CD4-positive, alpha-beta T cell treated with Interleukin-4 for 1 hour (primary cell): ENCODE results near the gene SNAPC1.
"Not testable (repeated sequence)": the region's sequence is repeated elsewhere in the genome, so short reads cannot be mapped to it uniquely, and the experiment has no call there.

ENCODE experiments used
- DNase-seq, 2 donors: peaks; one replicate each; pipeline ENCODE4 v3.0.0-alpha.2; 2020 to 2022

SNAPC1 gene

GRCh38 chr14:61750708-61751474 is 11.3 kb upstream of the SNAPC1 start:
- peak; percentile 81 to 82 for DNase-seq

GRCh38 chr14:61751475-61751989 is 10.7 kb upstream of the SNAPC1 start:
- no peak for DNase-seq

- no peak for DNase-seq
These were observed 9.6 kb upstream of the SNAPC1 start for GRCh38 chr14:61752626-61753025.

GRCh38 chr14:61753631-61754030 is 8.6 kb upstream of the SNAPC1 start:
- DNase-seq: no peak

GRCh38 chr14:61754627-61755381 is 7.4 kb upstream of the SNAPC1 start:
- no peak for DNase-seq

- DNase-seq: not testable (repeated sequence)
These were observed 6.9 kb upstream of the SNAPC1 start for GRCh38 chr14:61755382-61755742.

- no peak for DNase-seq
These were observed 6.1 kb upstream of the SNAPC1 start for GRCh38 chr14:61756135-61756534.

- DNase-seq: no peak
These were observed 2.3 kb upstream of the SNAPC1 start for GRCh38 chr14:61759878-61760277.

GRCh38 chr14:61761557-61761956 is 663 bp upstream of the SNAPC1 start:
- no peak for DNase-seq

- DNase-seq: no peak
These were observed 2.3 kb downstream of the SNAPC1 start for GRCh38 chr14:61764342-61765122.

- no peak for DNase-seq
These were observed 3.2 kb downstream of the SNAPC1 start for GRCh38 chr14:61765225-61765943.

GRCh38 chr14:61766151-61766550 is 3.9 kb downstream of the SNAPC1 start:
- DNase-seq: no peak

GRCh38 chr14:61768240-61768639 is 6.0 kb downstream of the SNAPC1 start:
- DNase-seq: no peak

- no peak for DNase-seq
These were observed 7.7 kb downstream of the SNAPC1 start for GRCh38 chr14:61769893-61770292.

- no peak for DNase-seq
These were observed 12.6 kb downstream of the SNAPC1 start for GRCh38 chr14:61774861-61775260.

- peak in 1 of 2 donors; percentile 29 for DNase-seq
These were observed 17.9 kb downstream of the SNAPC1 start for GRCh38 chr14:61780125-61780524.

GRCh38 chr14:61797309-61797708 is 35.1 kb downstream of the SNAPC1 start:
- DNase-seq: no peak

- no peak for DNase-seq
These were observed 39.9 kb downstream of the SNAPC1 start for GRCh38 chr14:61802010-61802568.

- no peak for DNase-seq
These were observed 41.5 kb downstream of the SNAPC1 start for GRCh38 chr14:61803755-61804154.

- DNase-seq: no peak
These were observed 43.2 kb downstream of the SNAPC1 start for GRCh38 chr14:61805451-61805850.

- no peak for DNase-seq
These were observed 49.7 kb downstream of the SNAPC1 start for GRCh38 chr14:61811882-61812346.
